WERI-Rb-1 (cell line): ENCODE results near the gene HEXD.
A peak's percentile ranks its signal among the peaks of the same experiment; 100 is the strongest.
"Not testable (repeated sequence)": the region's sequence is repeated elsewhere in the genome, so short reads cannot be mapped to it uniquely, and the experiment has no call there.

Source experiments
- DNase-seq: peaks from one replicate; pipeline ENCODE4 v3.0.0-alpha.2; 2020
- H3K27ac ChIP-seq: fragments of 250-450 bp; sonication (Bioruptor Pico); 2 replicates; pipeline ENCODE4 v1.5.1; 2020; ENCODE audit warnings: mild to moderate bottlenecking, moderate library complexity
- H3K27me3 ChIP-seq: fragments of 250-450 bp; sonication (Bioruptor Pico); 2 replicates; pipeline ENCODE4 v1.5.1; 2021; ENCODE audit warnings: mild to moderate bottlenecking, low read depth, moderate library complexity; ENCODE audit not compliant: insufficient read depth, severe bottlenecking
- H3K36me3 ChIP-seq: fragments of 250-450 bp; sonication (Bioruptor Pico); 2 replicates; pipeline ENCODE4 v1.5.1; 2020; ENCODE audit warnings: mild to moderate bottlenecking, moderate library complexity
- H3K4me3 ChIP-seq: 2 replicates; pipeline ENCODE4 v1.5.1; 2011; ENCODE audit warnings: low read depth, mild to moderate bottlenecking, control low read depth, low read length
- H3K9me3 ChIP-seq: fragments of 250-450 bp; sonication (Bioruptor Pico); 2 replicates; pipeline ENCODE4 v1.5.1; 2021; ENCODE audit warnings: mild to moderate bottlenecking, moderate library complexity; ENCODE audit not compliant: severe bottlenecking
- CTCF ChIP-seq: IDR thresholded peaks from 2 replicates; pipeline ENCODE4 v1.5.1; 2011; ENCODE audit warnings: low read depth, mild to moderate bottlenecking, control low read depth, inconsistent platforms, low read length

The HEXD gene

GRCh38 chr17:82372249-82373071 lies 45.7 kb upstream of the HEXD start:
- no peaks in the 10 kb centered on the region for H3K36me3 ChIP-seq
- no peaks in the 10 kb centered on the region for H3K9me3 ChIP-seq
- H3K27me3 ChIP-seq: no peaks in the 10 kb centered on the region
- peak overlapping the region; percentile 40 for H3K4me3 ChIP-seq
- no peak for DNase-seq
- TF ChIP-seq CTCF: no peak
- peak overlapping the region; percentile 23; the same call in 1 of the 2 replicates for H3K27ac ChIP-seq

GRCh38 chr17:82373072-82373452 lies 45.1 kb upstream of the HEXD start:
- H3K27ac ChIP-seq, H3K27me3 ChIP-seq, H3K9me3 ChIP-seq, DNase-seq, H3K4me3 ChIP-seq, H3K36me3 ChIP-seq: not testable (repeated sequence)

GRCh38 chr17:82373731-82374625 lies 44.2 kb upstream of the HEXD start:
- no peak for TF ChIP-seq CTCF
- H3K27ac ChIP-seq: no peak overlapping the region
- no peak overlapping the region for H3K4me3 ChIP-seq
- H3K36me3 ChIP-seq: no peaks in the 10 kb centered on the region
- H3K9me3 ChIP-seq: no peaks in the 10 kb centered on the region
- no peak for DNase-seq
- no peaks in the 10 kb centered on the region for H3K27me3 ChIP-seq

- H3K4me3 ChIP-seq: no peak overlapping the region
- no peaks in the 10 kb centered on the region for H3K36me3 ChIP-seq
- no peaks in the 10 kb centered on the region for H3K27me3 ChIP-seq
- TF ChIP-seq CTCF: no peak
- H3K9me3 ChIP-seq: no peaks in the 10 kb centered on the region
- no peak overlapping the region for H3K27ac ChIP-seq
- no peak for DNase-seq
Observed at GRCh38 chr17:82374626-82375331, 43.4 kb upstream of the HEXD start.

- DNase-seq: no peak
- no peak for TF ChIP-seq CTCF
- no peak overlapping the region for H3K4me3 ChIP-seq
- no peaks in the 10 kb centered on the region for H3K27me3 ChIP-seq
- no peaks in the 10 kb centered on the region for H3K9me3 ChIP-seq
- H3K27ac ChIP-seq: no peak overlapping the region
- no peaks in the 10 kb centered on the region for H3K36me3 ChIP-seq
Observed at GRCh38 chr17:82375359-82376041, 42.6 kb upstream of the HEXD start.
